Measurements from ENCODE around the gene CCDC159. TPM values are rescaled to one million over a fixed set of nuclear protein-coding genes. Genes with fewer than 3 reads are reported as not detected.
A peak's percentile ranks its signal among the peaks of the same experiment; 100 is the strongest.

CCDC159 gene
- 22.3 TPM for total RNA-seq (ENCODE audit: unreplicated experiment)
- long read RNA-seq, partial matches to known transcripts: 2 of 4 reads
- long read RNA-seq, other reads (novel, unspliced or antisense): 2 of 4 reads

GRCh38 chr19:11346104-11346940 is at the start of gene CCDC159, which contains the start of gene TMEM205:
Gene CCDC159, plus strand, starts transcription at chr19:11346519. Its CDS starts 88 bp downstream, at chr19:11346607.
Gene TMEM205, minus strand, starts transcription at chr19:11346268. Its CDS starts 649 bp downstream, at chr19:11345619.
- Mint-ChIP-seq H3K4me3 (ENCODE audit: unreplicated experiment) (peak within 1 kb of the TSS; percentile 96), H3K9me3 (ENCODE audit: unreplicated experiment) (no peaks in the 10 kb centered on the region), H3K27me3 (ENCODE audit: unreplicated experiment) (peaks cover 14% of the 10 kb centered on the region), H3K27ac (ENCODE audit: unreplicated experiment) (peak within 1 kb of the TSS; percentile 80), H3K4me1 (ENCODE audit: unreplicated experiment) (peaks cover 23% of the 10 kb centered on the region), H3K36me3 (ENCODE audit: low read depth, unreplicated experiment) (peaks cover 13% of the 10 kb centered on the region)
- DNase-seq (ENCODE audit: low spot score): peak; percentile 96
- no peak for TF ChIP-seq CTCF (IDR thresholded peaks at IDR 0.05; ENCODE audit: unreplicated experiment)

GRCh38 chr19:11299946-11300810 is 46.1 kb upstream of the CCDC159 start:
- TF ChIP-seq CTCF (IDR thresholded peaks at IDR 0.05; ENCODE audit: unreplicated experiment): no peak
- H3K27me3 Mint-ChIP-seq (ENCODE audit: unreplicated experiment): peaks cover 7% of the 10 kb centered on the region

GRCh38 chr19:11300811-11301120 is 45.6 kb upstream of the CCDC159 start:
- H3K9me3 Mint-ChIP-seq (ENCODE audit: unreplicated experiment): no peaks in the 10 kb centered on the region
- H3K27ac Mint-ChIP-seq (ENCODE audit: unreplicated experiment): no peak overlapping the region
- H3K4me1 Mint-ChIP-seq (ENCODE audit: unreplicated experiment): no peaks in the 10 kb centered on the region
- peaks cover 5% of the 10 kb centered on the region for H3K36me3 Mint-ChIP-seq (ENCODE audit: low read depth, unreplicated experiment)
- DNase-seq (ENCODE audit: low spot score): no peak
- no peak for TF ChIP-seq CTCF (IDR thresholded peaks at IDR 0.05; ENCODE audit: unreplicated experiment)
- no peak overlapping the region for H3K4me3 Mint-ChIP-seq (ENCODE audit: unreplicated experiment)
- H3K27me3 Mint-ChIP-seq (ENCODE audit: unreplicated experiment): peaks cover 7% of the 10 kb centered on the region

More at GRCh38 chr19:11299946-11300810, 46.1 kb upstream of the CCDC159 start:
- Mint-ChIP-seq H3K4me3 (ENCODE audit: unreplicated experiment) (no peak overlapping the region), H3K36me3 (ENCODE audit: low read depth, unreplicated experiment) (peaks cover 5% of the 10 kb centered on the region), H3K9me3 (ENCODE audit: unreplicated experiment) (no peaks in the 10 kb centered on the region), H3K4me1 (ENCODE audit: unreplicated experiment) (peaks cover 2% of the 10 kb centered on the region), H3K27ac (ENCODE audit: unreplicated experiment) (no peak overlapping the region)
- DNase-seq (ENCODE audit: low spot score): no peak

- H3K4me1 Mint-ChIP-seq (ENCODE audit: unreplicated experiment): no peaks in the 10 kb centered on the region
- H3K27me3 Mint-ChIP-seq (ENCODE audit: unreplicated experiment): peaks cover 6% of the 10 kb centered on the region
- no peak overlapping the region for H3K27ac Mint-ChIP-seq (ENCODE audit: unreplicated experiment)
- peaks cover 5% of the 10 kb centered on the region for H3K36me3 Mint-ChIP-seq (ENCODE audit: low read depth, unreplicated experiment)
- no peak overlapping the region for H3K4me3 Mint-ChIP-seq (ENCODE audit: unreplicated experiment)
- TF ChIP-seq CTCF (IDR thresholded peaks at IDR 0.05; ENCODE audit: unreplicated experiment): no peak
- DNase-seq (ENCODE audit: low spot score): no peak
- no peaks in the 10 kb centered on the region for H3K9me3 Mint-ChIP-seq (ENCODE audit: unreplicated experiment)
These were observed 41.4 kb upstream of the CCDC159 start for GRCh38 chr19:11304936-11305335.

All from endothelial cell (in vitro differentiated cells).